Measurements from ENCODE around the gene PARP15.

- TF ChIP-seq POLR2A (IDR thresholded peaks at IDR 0.05; ENCODE audit: low read depth, low read length), result no peak
- TF ChIP-seq POLR2AphosphoS5 (IDR thresholded peaks at IDR 0.05; ENCODE audit: low read depth, low read length), result no peak
- no peak for TF ChIP-seq TAF1 (IDR thresholded peaks at IDR 0.05; ENCODE audit: low read depth, low read length)
- TF ChIP-seq SPI1 (IDR thresholded peaks at IDR 0.05; ENCODE audit: low read depth, low read length), result no peak
- no peak for TF ChIP-seq POU2F2 (IDR thresholded peaks at IDR 0.05; ENCODE audit: low read depth, low read length)
- TF ChIP-seq PAX5 (IDR thresholded peaks at IDR 0.05; ENCODE audit: insufficient read depth, low read length, severe bottlenecking), result no peak
These were observed 4.9 kb downstream of the PARP15 start for GRCh38 chr3:122582390-122582789.

All from GM12891 (cell line).